ENCODE data around the gene KLK11. TPM values are rescaled to one million over a fixed set of nuclear protein-coding genes. Genes with fewer than 3 reads are reported as not detected.

Gene KLK11
- polyA plus RNA-seq, 1 experiment: not detected

- ChIA-PET POLR2A (no interaction called here), CTCF (no interaction called here)
- no peaks in the 10 kb centered on the region for H3K27me3 ChIP-seq (ENCODE audit: control insufficient read depth, insufficient read depth, low read length)
- TF ChIP-seq, protein P1, sequence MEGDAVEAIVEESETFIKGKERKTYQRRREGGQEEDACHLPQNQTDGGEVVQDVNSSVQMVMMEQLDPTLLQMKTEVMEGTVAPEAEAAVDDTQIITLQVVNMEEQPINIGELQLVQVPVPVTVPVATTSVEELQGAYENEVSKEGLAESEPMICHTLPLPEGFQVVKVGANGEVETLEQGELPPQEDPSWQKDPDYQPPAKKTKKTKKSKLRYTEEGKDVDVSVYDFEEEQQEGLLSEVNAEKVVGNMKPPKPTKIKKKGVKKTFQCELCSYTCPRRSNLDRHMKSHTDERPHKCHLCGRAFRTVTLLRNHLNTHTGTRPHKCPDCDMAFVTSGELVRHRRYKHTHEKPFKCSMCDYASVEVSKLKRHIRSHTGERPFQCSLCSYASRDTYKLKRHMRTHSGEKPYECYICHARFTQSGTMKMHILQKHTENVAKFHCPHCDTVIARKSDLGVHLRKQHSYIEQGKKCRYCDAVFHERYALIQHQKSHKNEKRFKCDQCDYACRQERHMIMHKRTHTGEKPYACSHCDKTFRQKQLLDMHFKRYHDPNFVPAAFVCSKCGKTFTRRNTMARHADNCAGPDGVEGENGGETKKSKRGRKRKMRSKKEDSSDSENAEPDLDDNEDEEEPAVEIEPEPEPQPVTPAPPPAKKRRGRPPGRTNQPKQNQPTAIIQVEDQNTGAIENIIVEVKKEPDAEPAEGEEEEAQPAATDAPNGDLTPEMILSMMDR (IDR thresholded peaks at IDR 0.05; ENCODE audit: low read depth, low read length): no peak
- no peak for DNase-seq (ENCODE audit: low read depth, low spot score)
- peaks cover 27% of the 10 kb centered on the region for H3K9me3 ChIP-seq (ENCODE audit: control insufficient read depth, insufficient read depth, low read length)
- H3K4me3 ChIP-seq (ENCODE audit: low read depth, low read length): no peak within 1 kb of the TSS
- H3K27ac ChIP-seq (ENCODE audit: low read depth, low read length): no peak within 1 kb of the TSS
Observed at GRCh38 chr19:51001515-51001914, 24.9 kb downstream of the KLK11 start, which contains the start of gene KLK8. Gene KLK8 (minus strand): TSS chr19:51001604. CDS start chr19:51001167, 437 bp downstream.

DNA sequence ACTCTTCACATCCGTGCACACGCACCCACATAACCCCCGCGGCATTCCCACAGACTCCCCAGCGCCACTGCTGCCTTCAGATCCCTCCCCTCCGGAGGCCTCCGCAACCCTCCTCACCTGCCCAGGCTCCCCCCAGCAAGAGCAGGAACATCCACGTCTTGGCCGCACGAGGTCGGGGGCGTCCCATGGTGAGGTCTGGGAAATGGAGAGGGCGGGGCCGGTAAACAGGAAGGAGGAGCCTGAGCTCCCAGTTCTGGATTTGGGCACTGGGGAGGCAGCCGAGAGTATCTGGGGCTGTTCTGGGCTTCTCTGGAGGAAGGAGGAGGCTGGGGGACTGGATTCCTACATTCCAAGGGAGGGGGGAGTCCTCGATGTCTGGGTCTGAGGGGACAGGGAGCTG, 25.4 kb downstream of the KLK11 start:
- no peak overlapping the region for H3K4me3 ChIP-seq (ENCODE audit: low read depth, low read length)
- no peak for DNase-seq (ENCODE audit: low read depth, low spot score)
- H3K9me3 ChIP-seq (ENCODE audit: control insufficient read depth, insufficient read depth, low read length): peaks cover 31% of the 10 kb centered on the region
- ChIA-PET CTCF (no interaction called here), POLR2A (no interaction called here)
- no peak overlapping the region for H3K27ac ChIP-seq (ENCODE audit: low read depth, low read length)
- no peaks in the 10 kb centered on the region for H3K27me3 ChIP-seq (ENCODE audit: control insufficient read depth, insufficient read depth, low read length)
- TF ChIP-seq, protein P1 (IDR thresholded peaks at IDR 0.05; ENCODE audit: low read depth, low read length): no peak

GRCh38 chr19:51000426-51000825, 26.0 kb downstream of the KLK11 start:
- Histone ChIP-seq H3K9me3 (ENCODE audit: control insufficient read depth, insufficient read depth, low read length) (peaks cover 32% of the 10 kb centered on the region), H3K27ac (ENCODE audit: low read depth, low read length) (no peak overlapping the region), H3K27me3 (ENCODE audit: control insufficient read depth, insufficient read depth, low read length) (no peaks in the 10 kb centered on the region), H3K4me3 (ENCODE audit: low read depth, low read length) (no peak overlapping the region)
- DNase-seq (ENCODE audit: low read depth, low spot score): no peak
- TF ChIP-seq, protein P1 (IDR thresholded peaks at IDR 0.05; ENCODE audit: low read depth, low read length): no peak
- ChIA-PET POLR2A (no interaction called here), CTCF (no interaction called here)

DNA sequence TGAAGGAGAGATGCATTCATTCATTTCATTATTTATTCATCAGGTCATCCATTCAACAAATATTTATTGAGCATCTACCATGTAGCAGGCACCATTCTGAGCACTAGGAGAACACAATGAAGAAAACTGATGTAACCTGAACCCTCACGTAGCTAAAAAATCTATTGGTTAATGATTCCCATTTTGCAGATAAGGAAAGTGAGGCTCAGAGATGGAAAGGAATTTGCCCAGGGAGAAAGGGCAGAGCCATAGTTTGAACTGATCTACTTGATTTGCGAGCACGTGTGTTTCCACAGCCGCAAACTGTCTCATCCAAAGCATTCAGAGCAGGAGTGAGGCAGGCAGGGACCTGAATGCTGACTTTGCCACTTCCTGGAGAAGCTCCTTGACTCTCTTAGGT, 27.7 kb downstream of the KLK11 start:
- CTCF ChIA-PET: no interaction called here
- Histone ChIP-seq H3K9me3 (ENCODE audit: control insufficient read depth, insufficient read depth, low read length) (peaks cover 32% of the 10 kb centered on the region), H3K4me3 (ENCODE audit: low read depth, low read length) (no peak overlapping the region), H3K27me3 (ENCODE audit: control insufficient read depth, insufficient read depth, low read length) (no peaks in the 10 kb centered on the region), H3K27ac (ENCODE audit: low read depth, low read length) (no peak overlapping the region)
- TF ChIP-seq, protein P1 (IDR thresholded peaks at IDR 0.05; ENCODE audit: low read depth, low read length): no peak
- DNase-seq (ENCODE audit: low read depth, low spot score): no peak
- POLR2A ChIA-PET: no interaction called here

GRCh38 chr19:50998061-50998460, 28.4 kb downstream of the KLK11 start:
- Histone ChIP-seq H3K27ac (ENCODE audit: low read depth, low read length) (no peak overlapping the region), H3K4me3 (ENCODE audit: low read depth, low read length) (no peak overlapping the region), H3K27me3 (ENCODE audit: control insufficient read depth, insufficient read depth, low read length) (no peaks in the 10 kb centered on the region), H3K9me3 (ENCODE audit: control insufficient read depth, insufficient read depth, low read length) (peaks cover 32% of the 10 kb centered on the region)
- TF ChIP-seq, protein P1 (IDR thresholded peaks at IDR 0.05; ENCODE audit: low read depth, low read length): no peak
- ChIA-PET POLR2A (no interaction called here), CTCF (no interaction called here)
- DNase-seq (ENCODE audit: low read depth, low spot score): no peak
